ENCODE data around the gene SORBS1.

Gene SORBS1

GRCh38 chr10:95289003-95289920 lies 271.9 kb downstream of the SORBS1 start:
- DNase-seq (ENCODE audit: low read depth), result no peak

GRCh38 chr10:95288303-95288702 lies 272.9 kb downstream of the SORBS1 start:
- DNase-seq (ENCODE audit: low read depth), result no peak

- no peak for DNase-seq (ENCODE audit: low read depth)
Observed at GRCh38 chr10:95287281-95287680, 273.9 kb downstream of the SORBS1 start.

- DNase-seq (ENCODE audit: low read depth), result no peak
Observed at GRCh38 chr10:95286707-95287106, 274.5 kb downstream of the SORBS1 start.

- DNase-seq (ENCODE audit: low read depth), result no peak
Observed at GRCh38 chr10:95285556-95285955, 275.6 kb downstream of the SORBS1 start.

GRCh38 chr10:95284807-95285206 lies 276.4 kb downstream of the SORBS1 start:
- no peak for DNase-seq (ENCODE audit: low read depth)

- no peak for DNase-seq (ENCODE audit: low read depth)
Observed at GRCh38 chr10:95282107-95282506, 279.1 kb downstream of the SORBS1 start.

GRCh38 chr10:95281206-95281605 lies 280.0 kb downstream of the SORBS1 start:
- DNase-seq (ENCODE audit: low read depth), result no peak

GRCh38 chr10:95280637-95281036 lies 280.5 kb downstream of the SORBS1 start:
- DNase-seq (ENCODE audit: low read depth), result no peak

- no peak for DNase-seq (ENCODE audit: low read depth)
Observed at GRCh38 chr10:95279042-95279820, 281.9 kb downstream of the SORBS1 start.

- no peak for DNase-seq (ENCODE audit: low read depth)
Observed at GRCh38 chr10:95278061-95278988, 282.8 kb downstream of the SORBS1 start.

- DNase-seq (ENCODE audit: low read depth), result no peak
Observed at GRCh38 chr10:95277614-95278013, 283.6 kb downstream of the SORBS1 start.

GRCh38 chr10:95277201-95277570 lies 284.0 kb downstream of the SORBS1 start:
- DNase-seq (ENCODE audit: low read depth), result no peak

- no peak for DNase-seq (ENCODE audit: low read depth)
Observed at GRCh38 chr10:95276367-95277200, 284.6 kb downstream of the SORBS1 start.

- no peak for DNase-seq (ENCODE audit: low read depth)
Observed at GRCh38 chr10:95275726-95276366, 285.3 kb downstream of the SORBS1 start.

- no peak for DNase-seq (ENCODE audit: low read depth)
Observed at GRCh38 chr10:95273393-95274312, 287.5 kb downstream of the SORBS1 start.

GRCh38 chr10:95268438-95268837 lies 292.7 kb downstream of the SORBS1 start:
- no peak for DNase-seq (ENCODE audit: low read depth)

GRCh38 chr10:95267251-95267650 lies 293.9 kb downstream of the SORBS1 start:
- no peak for DNase-seq (ENCODE audit: low read depth)

GRCh38 chr10:95266674-95267095 lies 294.5 kb downstream of the SORBS1 start:
- DNase-seq (ENCODE audit: low read depth), result no peak
